PC-9 (cell line): ENCODE measurements around the gene COL4A5. TPM values are rescaled to one million over a fixed set of nuclear protein-coding genes. Genes with fewer than 3 reads are reported as not detected.

Experiments
- BruUV-seq: library from RNA; stranded (reverse); fragments of 400-500 nt; replicated peaks from 2 replicates; lab custom pipeline; 2021; lab: Mats Ljungman, UMichigan
- CTCF ChIA-PET: fragments of 300-600 bp; sonication (Branson Sonifier 250); formaldehyde crosslinking; loops from one replicate; lab custom pipeline; 2022; ENCODE audit warnings: antibody characterized with exemption; lab: Charles Lee
- POLR2A ChIA-PET: fragments of 300-600 bp; sonication (Branson Sonifier 250); formaldehyde crosslinking; loops from one replicate; lab custom pipeline; 2022; ENCODE audit warnings: antibody characterized with exemption; ENCODE audit not compliant: unreplicated experiment; lab: Charles Lee
- DNase-seq, 2 experiments: peaks; one replicate each; pipeline versions ENCODE4 v3.0.0 to v3.0.0-alpha.2; 2015 to 2022; ENCODE audit warnings: mixed read lengths in 1 of 2
- H2AFZ ChIP-seq: fragments of 200-600 bp; sonication (generic); 2 replicates; pipeline ENCODE4 v1.8.1; 2017; ENCODE audit warnings: antibody characterized with exemption
- H3F3A ChIP-seq: fragments of 200-600 bp; sonication (generic); 2 replicates; pipeline ENCODE4 v1.8.1; 2017; ENCODE audit warnings: antibody characterized with exemption, mild to moderate bottlenecking, low read depth; ENCODE audit not compliant: insufficient read depth
- H3K27ac ChIP-seq: fragments of 200-600 bp; sonication (generic); 2 replicates; pipeline ENCODE4 v1.6.1; 2016; ENCODE audit warnings: mixed run types
- H3K27me3 ChIP-seq: fragments of 200-600 bp; sonication (generic); 2 replicates; pipeline ENCODE4 v1.6.1; 2016; ENCODE audit warnings: low read depth, mixed run types; ENCODE audit not compliant: insufficient read depth
- H3K36me3 ChIP-seq: fragments of 200-600 bp; sonication (generic); 2 replicates; pipeline ENCODE4 v1.6.1; 2016; ENCODE audit warnings: low read depth, mixed run types
- H3K4me1 ChIP-seq: fragments of 200-600 bp; sonication (generic); replicated peaks from 2 replicates; pipeline ENCODE4 v1.6.1; 2016; ENCODE audit warnings: mixed run types; ENCODE audit not compliant: insufficient read depth
- H3K4me2 ChIP-seq: fragments of 200-600 bp; sonication (generic); 2 replicates; pipeline ENCODE4 v1.6.1; 2017; ENCODE audit warnings: mixed run types
- H3K4me3 ChIP-seq: fragments of 200-600 bp; sonication (generic); 2 replicates; pipeline ENCODE4 v1.6.1; 2016; ENCODE audit warnings: mixed run types
- H3K79me2 ChIP-seq: fragments of 200-600 bp; sonication (generic); 2 replicates; pipeline ENCODE4 v1.6.1; 2017; ENCODE audit warnings: low read depth, mixed run types
- H3K9me2 ChIP-seq: fragments of 200-600 bp; sonication (generic); 2 replicates; pipeline ENCODE4 v1.8.1; 2017; ENCODE audit warnings: mild to moderate bottlenecking; ENCODE audit not compliant: insufficient read depth
- H3K9me3 ChIP-seq: fragments of 200-600 bp; sonication (generic); 2 replicates; pipeline ENCODE4 v1.8.1; 2016; ENCODE audit warnings: low read depth; ENCODE audit not compliant: insufficient read depth
- H4K20me1 ChIP-seq: fragments of 200-600 bp; sonication (generic); 2 replicates; pipeline ENCODE4 v1.8.1; 2017; ENCODE audit not compliant: insufficient read depth
- CTCF ChIP-seq: fragments of 200-600 bp; sonication (generic); conservative IDR thresholded peaks from 2 replicates; pipeline ENCODE4 v1.6.1; 2017; ENCODE audit warnings: mixed run types, antibody characterized with exemption, mild to moderate bottlenecking, moderate library complexity
- EZH2 ChIP-seq: fragments of 200-600 bp; sonication (generic); IDR thresholded peaks from 2 replicates; pipeline ENCODE4 v1.8.0; 2017; ENCODE audit warnings: antibody characterized with exemption, low read depth
- intact Hi-C: fragments of 100-400 bp; cut with micrococcal nuclease; formaldehyde crosslinking; loops from one replicate; pipeline ENCODE4 v1.10.0; 2022; ENCODE audit not compliant: unreplicated experiment
- total RNA-seq: library from RNA; stranded (reverse); gene quantifications from 2 replicates; pipeline ENCODE4 v1.2.3, GENCODE V29; 2021

Gene COL4A5
- total RNA-seq, 1 experiment from 2014 or later: 82.3 TPM

DNA sequence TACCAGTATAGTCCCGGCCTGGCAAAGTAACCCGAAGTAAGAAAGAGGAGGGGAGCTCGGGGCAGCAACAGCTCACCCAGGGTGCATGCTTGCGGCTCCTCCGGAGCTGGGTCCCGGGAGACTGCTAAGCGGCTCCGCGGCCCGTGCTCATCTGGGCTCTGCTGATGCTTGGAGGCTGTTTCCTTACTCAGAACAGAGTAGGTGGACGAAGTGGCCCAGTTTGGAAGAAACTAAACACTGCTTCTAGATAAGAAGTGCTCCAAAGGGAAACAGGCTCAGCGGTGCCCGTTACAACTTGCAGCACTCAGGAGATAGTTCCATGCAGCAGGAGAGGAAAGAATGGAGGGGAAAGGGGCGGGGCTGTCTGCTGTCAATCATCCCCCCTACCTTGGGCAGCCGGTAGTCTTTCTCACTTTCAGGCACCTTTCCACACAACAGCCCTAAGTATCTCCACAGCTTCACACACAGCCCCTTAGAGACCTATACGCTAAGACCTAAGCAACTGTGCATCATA, 1.5 kb upstream of the COL4A5 start, which contains the start of gene COL4A6:
COL4A6 (minus strand) TSS at position 313 of the 514 bp plus-strand sequence; CDS start at position 87, 226 bp downstream.
- Histone ChIP-seq H3K4me3 (peak within 1 kb of the TSS; percentile 85), H2AFZ (peak within 1 kb of the TSS; percentile 96), H3K36me3 (no peaks in the 10 kb centered on the region), H3K4me1 (peaks cover 26% of the 10 kb centered on the region), H3K27ac (no peak within 1 kb of the TSS), H3K9me2 (no peaks in the 10 kb centered on the region), H3K4me2 (peak within 1 kb of the TSS; percentile 83), H3F3A (no peaks in the 10 kb centered on the region), H3K9me3 (no peaks in the 10 kb centered on the region), H4K20me1 (no peaks in the 10 kb centered on the region), H3K79me2 (peaks cover 19% of the 10 kb centered on the region; the same call in 1 of the 2 replicates), H3K27me3 (no peaks in the 10 kb centered on the region)
- BruUV-seq: no TSS peak
- intact Hi-C loops: loop anchor here (2.0 kb wide), 1 partner anchor 125 kb away; no protein-coding TSS in a partner anchor
- peak in 1 of 2 experiments; percentile 46 for DNase-seq
- ChIA-PET POLR2A (interaction anchor here (0.6 kb wide), 1 partner anchor 8 kb away, joined by 3 read pairs; no protein-coding TSS in a partner anchor), CTCF (no interaction called here)
- no peak for TF ChIP-seq CTCF
- TF ChIP-seq EZH2: no peak

GRCh38 chrX:108439961-108440696, 491 bp downstream of the COL4A5 start:
- H2AFZ ChIP-seq: peak overlapping the region; percentile 96
- CTCF ChIA-PET: no interaction called here

More at GRCh38 chrX:108439961-108440696, 491 bp downstream of the COL4A5 start:
- Histone ChIP-seq H3K9me3 (no peaks in the 10 kb centered on the region), H3K27me3 (no peaks in the 10 kb centered on the region), H3K4me1 (peaks cover 26% of the 10 kb centered on the region), H4K20me1 (no peaks in the 10 kb centered on the region), H3K4me2 (peak overlapping the region; percentile 83), H3K79me2 (peaks cover 19% of the 10 kb centered on the region; the same call in 1 of the 2 replicates), H3K36me3 (peaks cover 2% of the 10 kb centered on the region; the same call in 1 of the 2 replicates), H3K4me3 (peak overlapping the region; percentile 85), H3K9me2 (no peaks in the 10 kb centered on the region), H3F3A (no peaks in the 10 kb centered on the region), H3K27ac (no peak overlapping the region)
- intact Hi-C loops: loop anchor here (1.0 to 2.0 kb wide), 2 partner anchors 42 to 127 kb away; no protein-coding TSS in a partner anchor
- BruUV-seq: TSS peak; percentile 63
- DNase-seq: no peak
- TF ChIP-seq CTCF: no peak
- TF ChIP-seq EZH2: no peak
- POLR2A ChIA-PET: interaction anchor here (0.6 kb wide), 2 partner anchors 92 to 1647 kb away, joined by 6 to 8 read pairs; no protein-coding TSS in a partner anchor
